Uterus (tissue), 2 donors: Measurements from ENCODE around the gene GPR162.

Source experiments
- CTCF ChIP-seq, 4 experiments: fragments of 200-600 bp in 2 of 4; fragments of 450-650 bp in 2 of 4; sonication (generic) in 2 of 4; IDR thresholded peaks; one replicate each; pipeline ENCODE4 v1.5.1; 2016 to 2019; ENCODE audit warnings: antibody characterized with exemption in 4 of 4, mild to moderate bottlenecking in 2 of 4, moderate library complexity in 1 of 4
- POLR2A ChIP-seq, 2 donors: fragments of 450-650 bp; IDR thresholded peaks; one replicate each; pipeline ENCODE4 v1.6.1; 2016; ENCODE audit warnings: antibody characterized with exemption in 2 of 2, mild to moderate bottlenecking in 1 of 2, moderate library complexity in 1 of 2

- TF ChIP-seq CTCF (IDR thresholded peaks at IDR 0.05) (no peak), POLR2A (IDR thresholded peaks at IDR 0.05) (no peak)
These were observed 37.3 kb upstream of the GPR162 start for GRCh38 chr12:6784296-6784695.
